GM21825 (cell line): ENCODE measurements around the gene CDC34.

Source experiments
- ATAC-seq: cut with Tn5 transposase; IDR thresholded peaks from one replicate; pipeline ENCODE4 v1.9.1; 2021; ENCODE audit warnings: mild to moderate bottlenecking, moderate library complexity; ENCODE audit not compliant: unreplicated experiment

The CDC34 gene

DNA sequence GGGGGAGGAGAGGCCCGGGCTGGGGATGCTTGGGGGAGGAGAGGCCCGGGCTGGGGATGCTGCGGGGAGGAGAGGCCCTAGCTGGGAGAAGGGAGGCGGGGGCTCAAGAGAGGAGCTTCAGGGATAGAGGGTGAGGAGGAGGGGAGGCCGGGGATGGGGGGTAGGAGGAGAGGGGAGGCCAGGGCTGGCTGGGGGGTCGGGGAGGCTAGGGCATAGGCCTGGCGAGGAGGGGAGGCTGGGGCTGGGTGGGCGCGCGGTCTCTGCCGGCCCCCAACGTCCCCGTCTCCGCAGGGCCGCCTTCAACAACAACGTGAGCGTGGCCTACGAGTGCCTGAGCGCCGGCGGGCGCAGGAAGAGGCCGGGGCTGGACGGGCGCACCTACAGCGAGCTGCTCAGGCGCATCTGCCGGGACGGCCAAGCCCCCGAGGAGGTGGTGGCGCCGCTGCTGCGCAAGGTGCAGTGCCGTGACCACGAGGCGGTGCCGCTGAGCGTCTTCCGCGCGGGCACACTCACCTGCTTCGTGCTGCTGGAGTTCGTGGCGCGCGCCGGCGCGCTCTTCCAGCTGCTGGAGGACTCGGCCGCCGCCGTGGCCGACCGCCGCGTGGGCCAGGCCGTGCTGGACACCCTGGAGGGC lies 12.8 kb upstream of the CDC34 start:
- ATAC-seq, result no peak

DNA sequence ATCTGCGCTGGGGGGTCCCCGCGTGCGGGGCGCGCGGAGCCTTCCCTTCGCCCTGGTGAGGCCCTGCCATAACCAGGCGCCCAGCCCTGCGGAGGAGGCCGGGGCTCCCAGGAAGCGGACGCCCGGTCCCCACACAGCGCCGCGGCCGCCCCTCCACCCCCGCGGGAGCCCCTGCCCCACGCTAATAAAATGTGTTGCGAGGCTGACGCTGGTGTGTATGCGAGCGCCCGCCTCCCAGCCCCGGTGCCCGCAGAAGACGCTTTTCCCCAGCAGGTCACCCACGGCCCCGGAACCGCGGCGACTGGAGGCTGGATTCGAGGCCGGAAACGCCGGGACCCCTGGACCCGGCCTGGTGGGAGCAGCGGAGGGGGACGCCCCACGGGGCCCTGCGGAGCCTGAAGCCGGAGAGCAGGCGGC lies 12.1 kb upstream of the CDC34 start:
- no peak for ATAC-seq

DNA sequence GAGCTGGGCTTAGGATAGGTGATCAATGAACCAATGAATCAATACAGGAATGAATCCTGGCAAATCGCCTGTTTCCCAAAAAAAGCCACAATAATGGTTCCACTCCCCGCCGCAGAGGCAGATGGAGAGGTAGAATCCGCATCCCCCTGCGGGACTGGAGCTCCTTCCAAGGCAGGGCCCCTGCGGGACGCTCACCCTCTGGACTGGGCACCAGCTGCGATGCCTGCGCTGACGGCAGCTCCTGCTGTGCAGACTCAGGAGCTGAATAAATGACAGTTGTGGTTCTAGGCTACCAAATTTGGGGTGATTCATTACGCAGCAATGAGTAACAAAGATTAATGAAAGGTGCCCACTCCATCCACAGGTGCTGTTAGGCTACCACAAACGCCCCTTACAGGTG lies 8.8 kb upstream of the CDC34 start:
- no peak for ATAC-seq

DNA sequence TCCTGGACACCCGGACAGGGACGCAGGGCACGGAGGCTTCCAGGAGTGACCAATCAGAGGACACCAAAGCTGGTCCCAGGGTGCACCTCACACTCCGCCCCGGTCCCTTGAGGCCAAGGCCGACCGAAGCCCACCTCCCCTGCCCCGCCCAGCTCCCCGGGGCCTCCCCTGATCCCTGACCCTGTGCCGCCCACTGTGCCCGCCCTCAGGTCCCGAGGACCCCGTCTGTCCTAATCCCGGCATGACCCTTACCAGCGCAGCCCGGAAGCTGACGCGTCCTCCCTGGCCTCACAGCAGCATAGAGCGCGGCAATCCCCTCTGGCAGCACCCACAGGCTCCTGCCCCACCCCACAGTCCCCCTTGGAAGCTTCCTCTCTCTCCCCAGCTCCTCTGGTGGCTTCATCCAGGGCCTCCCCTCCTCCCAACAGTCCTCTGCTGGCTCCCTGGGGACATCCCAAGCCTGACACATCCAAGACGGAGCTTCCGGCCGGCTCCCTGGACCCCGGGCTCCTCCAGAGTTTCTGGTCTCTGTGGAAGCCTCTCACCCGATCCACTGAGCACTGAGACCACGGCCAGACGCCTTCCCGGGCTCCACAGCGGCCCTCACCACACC lies 7.4 kb upstream of the CDC34 start:
- no peak for ATAC-seq

DNA sequence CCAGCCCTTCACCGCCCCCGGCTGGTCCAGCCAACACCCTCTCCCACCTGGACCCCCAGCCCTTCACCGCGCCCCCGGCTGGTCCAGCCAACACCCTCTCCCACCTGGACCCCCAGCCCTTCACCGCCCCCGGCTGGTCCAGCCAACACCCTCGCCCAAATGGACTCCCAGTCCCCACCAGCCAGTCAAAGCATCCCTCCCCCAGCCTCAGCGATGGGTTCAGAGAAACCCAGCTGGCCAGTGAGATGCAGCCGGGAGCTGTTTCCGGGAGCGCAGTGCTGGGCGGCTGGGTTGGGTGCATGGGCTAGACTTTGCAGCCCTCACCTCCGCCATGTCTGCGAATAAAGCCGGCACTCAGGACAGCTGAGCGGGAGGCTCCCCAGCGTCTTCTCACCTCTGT lies 6.5 kb upstream of the CDC34 start:
- no peak for ATAC-seq

DNA sequence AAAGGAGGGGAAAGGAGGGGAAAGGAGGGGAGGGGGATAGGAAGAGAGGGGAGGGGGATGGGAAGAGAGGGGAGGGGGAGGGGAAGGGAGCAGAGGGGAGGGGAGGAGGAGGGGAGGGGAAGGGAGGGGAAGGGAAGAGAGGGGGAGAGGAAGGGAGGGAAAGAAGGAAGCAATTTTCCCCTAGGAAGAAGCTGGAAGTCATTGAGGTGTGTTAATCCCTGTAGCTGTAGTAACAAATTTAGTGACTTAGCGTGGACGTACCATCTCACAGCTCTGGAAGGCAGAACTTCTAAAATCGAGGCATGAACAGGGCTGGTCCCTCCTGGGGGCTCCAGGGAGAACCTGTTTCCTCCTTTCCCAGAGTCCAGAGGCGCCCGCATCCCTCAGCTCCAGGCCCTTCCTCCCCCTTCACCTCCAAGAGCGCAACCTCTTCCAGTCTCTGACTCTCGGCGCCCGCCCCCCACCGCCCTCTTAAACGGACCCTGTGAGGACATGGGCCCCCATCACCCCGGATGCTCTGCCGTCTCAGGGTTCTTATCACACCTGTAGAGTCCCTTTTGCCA lies 5.6 kb upstream of the CDC34 start:
- no peak for ATAC-seq

DNA sequence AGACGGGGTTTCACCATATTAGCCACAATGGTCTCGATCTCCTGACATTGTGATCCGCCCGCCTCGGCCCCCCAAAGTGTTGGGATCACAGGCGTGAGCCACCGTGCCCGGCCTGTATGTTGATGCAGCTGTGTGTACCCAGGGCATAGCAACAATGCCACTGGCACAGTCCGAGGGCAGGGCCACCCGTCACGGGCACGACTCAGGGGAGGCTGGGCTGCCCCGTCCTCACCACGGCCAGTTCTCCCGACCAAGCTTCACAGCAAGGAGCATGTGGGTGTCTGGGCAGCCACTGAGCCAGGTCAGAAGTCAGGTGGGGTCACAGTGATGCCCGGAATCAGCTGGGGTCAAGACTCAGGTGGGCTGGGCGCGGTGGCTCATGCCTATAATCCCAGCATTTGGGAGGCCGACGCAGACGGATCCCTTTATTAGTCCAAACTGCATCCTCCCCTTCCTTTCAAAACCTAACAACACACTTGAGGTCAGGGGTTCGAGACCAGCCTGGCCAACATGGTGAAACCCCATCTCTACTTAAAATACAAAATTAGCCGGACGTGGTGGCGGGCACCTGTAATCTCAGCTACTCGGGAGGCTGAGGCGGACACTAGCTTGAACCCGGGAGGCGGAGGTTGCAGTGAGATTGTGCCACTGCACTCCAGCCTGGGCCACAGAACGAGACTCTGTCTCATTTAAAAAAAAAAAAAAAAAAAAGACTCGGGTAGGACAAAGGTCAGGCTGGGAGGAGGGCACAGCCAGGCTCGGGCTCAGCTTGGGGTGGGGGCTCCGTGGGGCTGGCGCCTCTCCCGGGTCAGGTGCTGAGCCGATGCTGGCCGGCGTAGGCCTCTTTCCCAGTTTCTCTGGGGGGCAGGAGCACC lies 1.2 kb upstream of the CDC34 start:
- no peak for ATAC-seq

DNA sequence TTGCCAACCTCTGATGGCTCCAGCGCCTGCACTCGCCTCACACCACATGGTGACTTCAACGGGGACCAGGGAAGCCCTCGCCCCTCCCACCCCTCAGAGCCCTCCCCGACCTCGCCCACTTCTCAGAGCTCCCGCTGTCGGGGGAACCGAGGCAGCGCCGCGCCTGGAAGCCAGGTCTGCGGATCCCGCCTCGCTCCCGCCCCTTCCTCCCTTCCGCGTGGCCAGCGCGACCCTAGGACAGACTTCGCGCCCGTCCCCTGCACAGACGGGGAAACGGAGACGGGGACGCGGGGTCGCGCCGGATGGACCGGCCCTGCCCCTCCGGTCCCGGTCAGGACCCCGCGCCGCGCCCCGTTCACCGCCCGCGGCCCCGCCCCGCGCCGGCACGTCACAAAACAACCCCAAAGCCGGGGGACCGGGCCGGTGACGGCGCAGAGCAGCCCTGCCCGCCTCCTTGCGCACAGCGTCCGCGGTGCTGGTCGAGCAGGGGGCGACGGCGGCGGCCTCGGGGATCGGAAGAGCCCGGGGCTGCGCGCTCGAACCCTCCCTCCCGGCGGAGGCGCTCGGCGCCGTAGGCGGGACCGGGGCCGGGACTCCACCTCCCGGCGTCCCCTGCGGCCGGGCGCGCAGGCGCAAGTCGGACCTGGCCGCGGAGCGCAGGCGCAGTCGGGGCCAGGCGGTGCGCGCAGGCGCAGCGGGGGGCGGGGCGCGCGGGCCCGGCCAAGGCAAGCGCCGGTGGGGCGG lies 379 bp upstream of the CDC34 start:
- ATAC-seq, result peak; percentile 59

DNA sequence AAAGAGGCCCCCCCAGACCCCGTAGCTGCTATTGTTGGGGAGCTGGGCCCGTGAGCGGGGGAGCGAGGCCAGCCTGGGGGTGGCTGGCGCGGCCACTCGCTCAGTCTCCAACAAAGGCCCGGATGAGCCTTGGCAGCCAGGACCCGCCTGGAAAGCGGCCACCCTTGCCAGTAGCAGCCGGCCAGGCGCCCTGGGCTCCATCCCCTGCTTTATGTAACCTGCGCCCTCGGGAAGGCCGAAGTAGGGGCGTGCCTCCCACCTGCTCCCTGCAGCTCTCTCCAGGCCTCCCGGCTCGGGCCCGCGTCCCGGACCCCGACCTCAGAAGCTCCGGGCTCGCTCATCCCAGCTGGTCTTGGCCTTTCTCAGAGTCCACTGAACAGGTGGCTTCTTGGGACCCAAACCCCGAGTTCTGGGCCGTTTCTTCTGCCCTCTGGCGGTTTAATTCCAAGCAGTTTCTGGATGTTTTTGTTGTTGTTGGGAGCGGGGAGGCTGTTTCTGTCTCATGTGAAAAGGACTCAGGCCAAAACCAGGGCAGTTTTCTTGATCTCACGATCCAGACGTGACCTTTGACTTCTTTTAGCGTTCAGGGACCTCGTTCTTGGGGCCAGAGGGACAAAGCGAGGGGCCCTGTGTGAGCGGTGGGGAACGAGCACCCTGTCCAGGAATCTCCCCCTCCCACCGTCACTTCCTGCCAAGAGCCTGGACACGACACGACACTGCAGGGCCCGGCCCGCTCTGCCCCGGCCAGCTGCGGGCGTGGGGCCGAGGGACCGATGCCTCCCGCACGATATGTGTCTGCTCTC lies 1.2 kb downstream of the CDC34 start:
- ATAC-seq, result no peak

DNA sequence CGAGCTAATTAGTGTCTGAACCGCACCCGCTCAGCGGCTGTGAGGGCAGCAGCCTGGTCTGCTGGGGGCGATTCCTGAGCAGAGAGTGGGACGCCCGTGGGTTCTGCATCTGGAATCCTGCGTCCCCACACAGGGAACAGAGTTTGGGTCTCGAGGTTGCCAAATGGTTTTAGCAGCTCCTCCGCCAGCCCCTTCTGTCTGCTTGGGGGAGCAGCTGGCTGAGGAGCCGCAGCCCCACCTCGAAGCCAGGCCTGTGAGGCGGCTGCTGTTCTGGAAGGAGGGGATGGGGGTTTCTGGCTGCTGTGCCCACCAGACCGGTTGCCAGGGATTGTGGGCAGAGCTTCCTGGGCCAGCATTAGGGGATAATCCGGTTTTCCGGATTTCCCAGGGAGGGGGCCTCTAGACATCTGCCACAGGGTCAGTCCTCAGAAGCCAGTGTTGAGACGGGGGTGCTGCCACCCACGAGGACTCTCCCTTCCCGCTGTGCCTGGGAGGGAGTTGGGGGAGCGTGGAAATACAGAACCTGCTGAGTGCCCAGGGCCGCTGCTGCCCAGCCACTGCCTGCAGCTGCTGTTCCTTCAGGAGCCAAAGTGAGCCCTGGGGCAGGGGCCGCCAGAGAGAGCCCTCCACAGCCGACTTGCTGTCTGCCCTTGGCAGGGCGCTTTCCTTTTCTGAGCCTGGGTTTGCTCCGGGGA lies 2.0 kb downstream of the CDC34 start:
- no peak for ATAC-seq

DNA sequence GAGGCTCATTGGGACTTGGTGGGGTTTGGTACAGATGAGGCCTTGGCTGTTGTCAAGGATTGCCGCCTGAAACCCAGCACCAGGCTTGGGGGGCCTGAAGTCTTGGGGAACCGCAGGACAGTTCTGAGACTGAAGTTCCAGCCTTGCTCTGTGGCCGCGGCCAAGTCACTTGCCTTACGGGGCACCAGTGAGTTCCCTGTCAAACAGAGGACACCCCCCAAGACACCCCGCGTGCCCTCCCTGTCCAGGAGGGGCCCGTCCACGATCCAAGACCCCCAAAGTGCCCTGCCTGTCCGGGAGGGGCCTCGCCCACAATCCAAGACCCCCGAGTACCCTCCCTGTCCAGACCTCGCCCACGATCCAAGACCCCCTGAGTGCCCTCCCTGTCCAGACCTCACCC lies 2.5 kb downstream of the CDC34 start:
- ATAC-seq, result no peak

DNA sequence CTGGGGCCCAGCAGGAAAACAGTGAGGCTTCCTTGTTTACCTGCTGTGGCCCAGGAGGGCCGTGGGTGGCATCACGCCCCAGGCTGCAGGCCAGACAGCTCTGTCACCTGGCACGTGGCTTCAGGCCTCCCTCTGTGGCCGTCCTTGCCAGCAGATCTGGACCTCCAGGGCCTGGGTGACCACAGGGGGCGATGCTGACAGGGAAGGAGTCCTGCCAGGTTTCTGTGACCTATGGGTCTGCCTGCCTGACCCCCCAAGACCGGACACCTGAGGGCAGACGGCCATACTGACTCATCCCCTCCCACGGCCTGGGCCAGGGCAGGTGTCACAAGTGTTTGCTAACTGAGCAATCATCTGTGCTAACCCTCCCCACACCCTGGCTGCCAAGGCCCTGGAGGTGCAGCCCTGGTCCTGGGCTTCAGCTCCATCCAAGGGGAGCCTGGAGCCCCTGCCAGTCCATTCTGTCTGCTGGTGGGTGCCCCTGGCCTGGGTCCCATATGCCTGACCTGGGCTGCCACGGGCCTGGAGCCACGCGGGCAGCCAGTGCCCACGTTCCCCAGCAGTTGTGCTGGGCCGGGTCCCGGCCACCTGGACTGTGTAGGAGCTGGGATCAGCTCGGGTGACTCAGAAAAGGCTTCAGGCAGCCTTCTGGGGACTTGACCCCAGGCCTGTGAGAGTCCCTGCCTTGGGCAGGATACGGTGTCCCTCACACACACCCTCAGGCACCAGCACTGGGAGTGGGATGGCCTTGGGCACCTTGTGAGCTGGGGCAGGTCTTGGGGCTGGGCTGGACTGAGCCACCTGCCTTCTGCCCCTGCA lies 3.7 kb downstream of the CDC34 start:
- ATAC-seq, result no peak

DNA sequence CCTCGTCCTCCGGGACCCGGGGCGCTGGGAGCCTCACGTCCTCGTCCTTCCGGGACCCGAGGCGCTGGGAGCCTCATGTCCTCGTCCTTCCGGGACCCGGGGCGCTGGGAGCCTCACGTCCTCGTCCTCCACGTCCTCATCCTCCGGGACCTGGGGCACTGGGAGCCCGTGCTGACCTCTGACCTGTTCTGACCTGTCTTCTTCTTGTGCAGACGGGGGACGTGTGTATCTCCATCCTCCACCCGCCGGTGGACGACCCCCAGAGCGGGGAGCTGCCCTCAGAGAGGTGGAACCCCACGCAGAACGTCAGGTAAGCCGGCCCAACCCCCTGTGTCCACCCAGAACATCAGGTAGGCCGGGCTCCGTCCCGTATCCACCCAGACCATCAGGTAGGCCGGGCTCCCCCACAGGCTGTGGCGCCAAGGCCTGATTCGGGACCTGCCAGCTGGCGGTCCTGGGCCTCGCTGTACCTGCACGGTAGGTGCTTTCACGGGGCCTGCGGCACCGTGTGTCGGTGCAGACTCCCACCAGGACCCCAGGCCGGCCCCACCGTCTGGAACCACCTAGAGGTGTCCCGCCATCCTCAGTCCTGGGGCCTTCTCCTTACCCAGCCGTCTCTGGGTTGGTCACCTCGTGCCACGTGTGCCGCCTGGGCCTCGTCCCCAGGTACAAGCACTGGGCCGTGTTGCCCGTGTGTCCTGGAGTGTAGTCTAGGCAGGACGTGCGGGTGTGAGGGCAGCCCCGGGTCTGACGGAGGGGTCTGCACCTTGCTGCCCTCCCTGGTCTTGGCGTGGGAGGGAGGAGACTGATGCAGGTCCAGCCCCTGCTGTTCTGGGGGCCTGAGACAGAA lies 4.7 kb downstream of the CDC34 start:
- no peak for ATAC-seq

DNA sequence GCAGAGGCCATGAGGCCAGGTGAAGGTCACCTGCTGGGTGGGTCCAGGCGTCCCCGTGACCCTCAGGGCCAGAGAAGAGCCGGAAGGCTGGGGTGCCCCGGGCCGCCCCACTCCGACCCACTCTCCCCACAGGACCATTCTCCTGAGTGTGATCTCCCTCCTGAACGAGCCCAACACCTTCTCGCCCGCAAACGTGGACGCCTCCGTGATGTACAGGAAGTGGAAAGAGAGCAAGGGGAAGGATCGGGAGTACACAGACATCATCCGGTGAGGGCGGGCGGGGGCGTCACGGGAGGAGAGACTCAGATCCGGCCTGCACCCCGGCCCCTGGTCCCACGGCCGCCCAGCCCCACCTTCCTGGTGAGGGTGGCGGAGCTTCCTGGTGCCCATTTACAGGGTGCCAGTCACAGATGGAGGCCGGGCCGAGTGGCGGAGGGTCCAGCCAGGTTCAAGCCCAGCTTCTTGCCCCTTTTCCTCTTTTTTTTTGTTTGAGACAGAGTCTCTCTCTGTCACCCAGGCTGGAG lies 5.4 kb downstream of the CDC34 start:
- ATAC-seq, result no peak

DNA sequence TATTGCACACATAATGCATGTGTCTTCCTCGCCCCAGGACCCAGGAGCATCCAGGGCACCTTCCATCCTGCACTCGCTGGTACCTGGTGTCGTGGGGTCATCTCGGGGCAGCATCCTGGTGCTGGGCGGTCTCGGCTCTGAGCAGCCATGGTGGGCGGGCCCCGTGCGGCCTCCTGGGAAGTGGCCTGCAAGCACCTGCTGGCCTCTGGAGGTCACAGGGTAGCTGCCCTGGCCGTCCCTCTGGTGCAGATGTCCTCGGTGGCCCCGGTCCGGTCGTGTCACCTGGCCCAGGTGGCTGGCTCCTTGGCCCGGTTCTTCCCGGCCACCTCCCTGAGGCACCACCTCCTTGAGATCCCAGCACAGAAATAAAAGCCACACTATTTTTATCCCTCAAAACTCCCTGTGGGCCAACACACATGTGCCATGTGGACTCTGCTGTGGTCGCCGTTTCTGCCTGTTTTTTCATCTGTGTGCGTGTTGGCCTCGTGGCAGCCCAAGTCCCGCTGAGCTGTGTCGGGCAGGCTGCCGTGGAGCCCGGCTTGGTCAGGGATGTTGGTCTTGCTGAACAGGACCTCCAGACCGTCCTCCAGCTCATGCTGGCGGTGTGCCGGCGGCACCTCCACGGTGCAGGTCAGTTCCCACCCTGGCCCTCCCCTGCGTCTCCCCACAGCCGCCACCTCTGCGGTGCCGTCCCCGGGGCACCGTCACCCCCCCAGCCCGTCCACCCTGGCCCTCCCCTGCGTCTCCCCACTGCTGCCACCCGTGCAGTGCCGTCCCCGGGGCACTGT lies 7.3 kb downstream of the CDC34 start:
- ATAC-seq, result no peak

DNA sequence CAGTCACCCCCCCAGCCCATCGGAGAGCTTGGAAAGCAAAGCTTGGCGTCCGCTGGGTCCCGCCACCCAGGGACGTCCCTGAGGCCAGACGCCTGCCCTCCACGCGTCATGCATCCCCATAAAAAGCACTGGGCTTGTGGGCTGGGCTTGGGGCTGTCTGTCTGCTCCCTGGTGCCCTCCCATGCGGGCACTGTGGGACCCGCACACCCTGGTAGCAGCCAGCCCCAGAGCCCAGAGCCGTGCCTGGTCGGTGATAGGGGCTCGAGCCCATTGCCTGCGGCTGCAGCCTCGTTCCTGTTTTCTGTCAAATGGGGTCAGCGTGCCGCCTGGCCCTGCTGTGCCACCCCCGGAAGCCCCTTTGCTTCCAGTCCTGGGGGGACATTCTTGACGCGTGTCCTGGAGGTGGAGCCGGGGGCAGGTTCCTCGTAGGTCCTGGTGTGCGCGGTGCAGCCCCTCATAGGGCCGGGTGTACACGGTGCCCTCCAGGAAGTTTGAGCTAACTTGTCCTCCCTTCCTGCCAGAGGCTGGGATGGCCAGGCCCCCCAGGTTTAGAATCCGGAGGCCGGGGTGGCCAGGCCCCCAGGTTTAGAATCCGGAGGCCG lies 8.0 kb downstream of the CDC34 start:
- ATAC-seq, result no peak
